OCI-LY1 (cell line): ENCODE results near the gene FBXO3.

Experiments
- H2AFZ ChIP-seq: fragments of 200-600 bp; sonication (generic), shearing (Covaris generic); 2 replicates; pipeline ENCODE4 v1.6.0; 2014; ENCODE audit warnings: antibody characterized with exemption, mild to moderate bottlenecking, low read length
- H3F3A ChIP-seq: fragments of 200-600 bp; sonication (generic), shearing (Covaris generic); 2 replicates; pipeline ENCODE4 v1.6.0; 2014; ENCODE audit warnings: mild to moderate bottlenecking, antibody characterized with exemption, low read length, moderate library complexity; ENCODE audit not compliant: insufficient read depth
- H3K27ac ChIP-seq: fragments of 200-600 bp; sonication (generic); 2 replicates; pipeline ENCODE4 v1.5.1; 2014; ENCODE audit warnings: low read length, mixed run types, mild to moderate bottlenecking, low read depth; ENCODE audit not compliant: poor library complexity, severe bottlenecking
- H3K27me3 ChIP-seq: fragments of 200-600 bp; sonication (generic); 2 replicates; pipeline ENCODE4 v1.6.0; 2014; ENCODE audit warnings: antibody characterized with exemption, mild to moderate bottlenecking, low read length, moderate library complexity; ENCODE audit not compliant: insufficient read depth
- H3K36me3 ChIP-seq: fragments of 200-600 bp; sonication (generic); 2 replicates; pipeline ENCODE4 v1.6.1; 2014; ENCODE audit warnings: mild to moderate bottlenecking, antibody characterized with exemption, low read length, moderate library complexity, mixed read lengths; ENCODE audit not compliant: insufficient read depth
- H3K4me1 ChIP-seq: fragments of 200-600 bp; sonication (generic); 2 replicates; pipeline ENCODE4 v1.5.1; 2014; ENCODE audit warnings: mild to moderate bottlenecking, low read length, moderate library complexity; ENCODE audit not compliant: insufficient read depth, severe bottlenecking
- H3K4me2 ChIP-seq: fragments of 200-600 bp; sonication (generic), shearing (Covaris generic); 2 replicates; pipeline ENCODE4 v1.6.1; 2014; ENCODE audit warnings: low read length
- H3K4me3 ChIP-seq: fragments of 200-600 bp; sonication (generic); 2 replicates; pipeline ENCODE4 v1.5.1; 2014; ENCODE audit warnings: low read length, low read depth, mild to moderate bottlenecking, mixed read lengths; ENCODE audit not compliant: poor library complexity, severe bottlenecking
- H3K79me2 ChIP-seq: fragments of 200-600 bp; shearing (Covaris generic); 2 replicates; pipeline ENCODE4 v1.6.1; 2016; ENCODE audit warnings: mixed run types, low read length, mixed read lengths; ENCODE audit not compliant: insufficient read depth
- H3K9ac ChIP-seq: fragments of 200-600 bp; sonication (generic), shearing (Covaris generic); 2 replicates; pipeline ENCODE4 v1.6.1; 2014; ENCODE audit warnings: mild to moderate bottlenecking, low read length, mixed read lengths
- H3K9me2 ChIP-seq: fragments of 200-600 bp; sonication (generic), shearing (Covaris generic); 2 replicates; pipeline ENCODE4 v1.6.1; 2014; ENCODE audit warnings: low read depth, mild to moderate bottlenecking, low read length, mixed read lengths
- H3K9me3 ChIP-seq: fragments of 200-600 bp; shearing (Covaris generic); 2 replicates; pipeline ENCODE4 v1.6.1; 2014; ENCODE audit warnings: low read length, mixed read lengths
- H4K20me1 ChIP-seq: fragments of 200-600 bp; sonication (generic), shearing (Covaris generic); 2 replicates; pipeline ENCODE4 v1.6.0; 2016; ENCODE audit warnings: mild to moderate bottlenecking, low read length; ENCODE audit not compliant: insufficient read depth
- CTCF ChIP-seq: fragments of 200-600 bp; sonication (generic), shearing (Covaris generic); IDR thresholded peaks from 2 replicates; pipeline ENCODE4 v1.5.1; 2017; ENCODE audit warnings: mild to moderate bottlenecking, antibody characterized with exemption, low read length, moderate library complexity, mixed read lengths
- EZH2 ChIP-seq: fragments of 200-600 bp; sonication (generic), shearing (Covaris generic); IDR thresholded peaks from 2 replicates; pipeline ENCODE4 v1.8.0; 2017; ENCODE audit warnings: borderline replicate concordance, mixed run types, mild to moderate bottlenecking, antibody characterized with exemption, low read length, moderate library complexity, mixed read lengths

FBXO3 gene

GRCh38 chr11:33699515-33700062 lies 74.7 kb downstream of the FBXO3 start:
- no peak overlapping the region for H3K27ac ChIP-seq
- H3K4me1 ChIP-seq: peaks cover 14% of the 10 kb centered on the region
- H3K9ac ChIP-seq: no peak overlapping the region
- H2AFZ ChIP-seq: no peak overlapping the region
- no peaks in the 10 kb centered on the region for H3K9me2 ChIP-seq
- no peaks in the 10 kb centered on the region for H3F3A ChIP-seq
- H3K4me2 ChIP-seq: no peak overlapping the region
- H3K79me2 ChIP-seq: no peaks in the 10 kb centered on the region
- no peak overlapping the region for H3K4me3 ChIP-seq
- H3K27me3 ChIP-seq: 0 out of 2 replicates have a peak, but pooled peaks cover 4% of the 10 kb centered on the region
- no peaks in the 10 kb centered on the region for H3K36me3 ChIP-seq
- no peak for TF ChIP-seq EZH2
- TF ChIP-seq CTCF: no peak
- H4K20me1 ChIP-seq: no peaks in the 10 kb centered on the region
- H3K9me3 ChIP-seq: no peaks in the 10 kb centered on the region

GRCh38 chr11:33698921-33699320 lies 75.4 kb downstream of the FBXO3 start:
- no peak overlapping the region for H2AFZ ChIP-seq

GRCh38 chr11:33697997-33698396 lies 76.3 kb downstream of the FBXO3 start:
- H3K4me3 ChIP-seq: no peak overlapping the region
- H3K4me2 ChIP-seq: no peak overlapping the region
- no peaks in the 10 kb centered on the region for H3K9me2 ChIP-seq
- H3K4me1 ChIP-seq: peaks cover 14% of the 10 kb centered on the region
- H3K79me2 ChIP-seq: no peaks in the 10 kb centered on the region
- no peak overlapping the region for H3K27ac ChIP-seq
- H3K27me3 ChIP-seq: 0 out of 2 replicates have a peak, but pooled peaks cover 4% of the 10 kb centered on the region
- no peaks in the 10 kb centered on the region for H3F3A ChIP-seq
- TF ChIP-seq EZH2 (no peak), CTCF (no peak)
- H2AFZ ChIP-seq: no peak overlapping the region
- H4K20me1 ChIP-seq: no peaks in the 10 kb centered on the region
- no peaks in the 10 kb centered on the region for H3K9me3 ChIP-seq
- H3K36me3 ChIP-seq: no peaks in the 10 kb centered on the region
- H3K9ac ChIP-seq: no peak overlapping the region

More at GRCh38 chr11:33698921-33699320, 75.4 kb downstream of the FBXO3 start:
- Histone ChIP-seq H3K4me1 (peaks cover 14% of the 10 kb centered on the region), H3F3A (no peaks in the 10 kb centered on the region), H3K79me2 (no peaks in the 10 kb centered on the region), H3K36me3 (no peaks in the 10 kb centered on the region), H3K4me3 (no peak overlapping the region), H3K27ac (no peak overlapping the region), H3K9me3 (no peaks in the 10 kb centered on the region), H3K27me3 (0 out of 2 replicates have a peak, but pooled peaks cover 4% of the 10 kb centered on the region), H3K9me2 (no peaks in the 10 kb centered on the region), H3K4me2 (no peak overlapping the region), H3K9ac (no peak overlapping the region), H4K20me1 (no peaks in the 10 kb centered on the region)
- TF ChIP-seq EZH2: no peak
- TF ChIP-seq CTCF: no peak
